HG02610 (cell line): Measurements from ENCODE around the gene CCDC171.
"Not testable (repeated sequence)": the region's sequence is repeated elsewhere in the genome, so short reads cannot be mapped to it uniquely, and the experiment has no call there.

Experiments
- ATAC-seq: cut with Tn5 transposase; IDR thresholded peaks from one replicate; pipeline ENCODE4 v1.9.1; 2021; ENCODE audit warnings: mild to moderate bottlenecking, moderate library complexity; ENCODE audit not compliant: unreplicated experiment

Gene CCDC171

DNA sequence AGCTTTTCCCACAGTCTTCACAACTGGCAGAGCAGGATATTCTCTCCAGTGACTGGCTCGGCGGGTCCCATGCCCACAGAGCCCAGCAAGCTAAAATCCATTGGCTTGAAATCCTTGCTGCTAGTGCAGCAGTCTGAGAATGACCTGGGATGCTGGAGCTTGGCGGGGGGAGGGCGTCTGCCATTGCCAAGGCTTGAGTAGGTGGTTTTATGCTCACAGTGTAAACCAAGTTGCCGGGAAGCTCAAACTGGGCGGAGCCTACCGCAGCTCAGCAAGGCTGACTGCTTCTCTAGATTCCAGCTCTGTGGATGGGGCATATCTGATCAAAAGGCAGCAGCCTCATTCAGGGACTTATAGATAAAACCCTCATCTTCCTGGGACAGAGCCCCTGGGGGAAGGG lies 194.1 kb downstream of the CCDC171 start:
- ATAC-seq: no peak

DNA sequence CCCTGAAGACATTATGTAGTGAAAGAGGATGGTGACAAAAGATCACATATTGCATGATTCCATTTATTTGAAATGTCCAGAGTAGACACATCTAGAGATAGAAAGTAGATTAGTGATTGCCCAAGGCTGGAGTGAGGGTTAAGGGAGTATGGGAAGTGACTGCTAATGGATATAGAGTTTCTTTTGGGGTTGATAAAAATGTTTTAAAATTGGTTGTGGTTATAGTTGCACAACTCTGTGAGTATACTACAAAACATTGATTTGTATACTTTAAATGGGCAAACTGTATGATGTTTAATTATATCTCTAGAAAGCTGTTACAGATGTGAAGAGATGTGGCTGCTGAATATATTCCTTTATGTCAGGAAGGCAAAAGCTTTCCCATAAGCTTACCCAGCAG lies 202.8 kb downstream of the CCDC171 start:
- ATAC-seq: no peak

DNA sequence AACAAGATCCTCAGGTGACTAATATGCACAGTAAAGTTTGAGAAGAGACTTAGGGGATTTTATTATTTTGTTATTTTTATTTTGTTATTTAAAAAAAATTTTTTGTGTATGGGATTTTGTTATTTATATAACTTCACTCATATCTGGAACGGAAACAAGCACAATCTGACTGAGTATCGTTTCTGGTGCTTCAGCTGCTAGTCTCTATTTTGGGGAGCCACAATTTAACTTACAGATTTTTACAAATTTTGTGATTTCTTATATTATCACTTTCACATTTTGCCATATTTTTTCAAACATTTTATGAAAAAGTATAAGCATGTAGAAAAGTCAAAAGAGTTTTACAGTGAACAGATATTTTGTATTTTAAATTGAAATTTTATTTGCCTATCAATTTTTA lies 208.7 kb downstream of the CCDC171 start:
- ATAC-seq: no peak

GRCh38 chr9:15763371-15763770 lies 210.5 kb downstream of the CCDC171 start:
- ATAC-seq: no peak

- ATAC-seq: no peak
Observed at GRCh38 chr9:15764131-15764530, 211.3 kb downstream of the CCDC171 start.

- ATAC-seq: no peak
Observed at GRCh38 chr9:15769547-15769946, 216.7 kb downstream of the CCDC171 start.

- no peak for ATAC-seq
Observed at GRCh38 chr9:15778861-15779260, 226.0 kb downstream of the CCDC171 start.

- ATAC-seq: no peak
Observed at GRCh38 chr9:15782106-15782505, 229.3 kb downstream of the CCDC171 start.

DNA sequence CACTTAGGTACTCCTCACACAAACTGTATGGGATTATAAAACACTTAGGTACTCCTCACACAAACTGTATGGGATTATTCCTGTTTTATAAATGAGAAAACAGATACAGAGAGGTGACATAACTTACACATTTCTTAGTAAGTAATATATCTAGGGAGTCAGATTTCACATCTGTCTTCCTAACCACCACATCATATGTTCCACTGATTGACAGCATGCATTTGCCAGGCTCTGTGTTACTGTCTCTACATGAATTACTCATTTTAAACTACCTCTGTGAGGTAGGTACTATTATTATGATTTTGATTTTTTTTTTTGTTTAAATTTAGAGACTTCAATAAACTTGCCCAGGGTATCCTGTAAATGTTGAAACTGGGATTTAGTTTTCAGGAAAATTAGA lies 232.7 kb downstream of the CCDC171 start:
- no peak for ATAC-seq

DNA sequence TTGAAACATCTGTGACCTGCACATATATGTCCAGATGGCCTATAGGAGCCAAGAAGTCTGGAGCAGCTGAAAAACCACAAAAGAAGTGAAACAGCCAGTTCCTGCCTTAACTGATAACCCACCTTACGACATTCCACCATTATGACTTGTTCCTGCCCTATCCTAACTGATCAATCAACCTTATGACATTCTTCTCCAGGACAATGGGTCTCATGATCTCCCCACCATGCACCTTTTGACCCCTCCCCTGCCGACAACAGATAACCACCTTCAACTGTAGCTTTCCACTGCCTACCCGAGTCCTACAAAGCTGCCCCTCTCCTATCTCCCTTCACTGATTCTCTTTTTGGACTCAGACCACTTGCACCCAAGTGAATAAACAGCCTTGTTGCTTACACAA lies 233.8 kb downstream of the CCDC171 start:
- ATAC-seq: no peak

DNA sequence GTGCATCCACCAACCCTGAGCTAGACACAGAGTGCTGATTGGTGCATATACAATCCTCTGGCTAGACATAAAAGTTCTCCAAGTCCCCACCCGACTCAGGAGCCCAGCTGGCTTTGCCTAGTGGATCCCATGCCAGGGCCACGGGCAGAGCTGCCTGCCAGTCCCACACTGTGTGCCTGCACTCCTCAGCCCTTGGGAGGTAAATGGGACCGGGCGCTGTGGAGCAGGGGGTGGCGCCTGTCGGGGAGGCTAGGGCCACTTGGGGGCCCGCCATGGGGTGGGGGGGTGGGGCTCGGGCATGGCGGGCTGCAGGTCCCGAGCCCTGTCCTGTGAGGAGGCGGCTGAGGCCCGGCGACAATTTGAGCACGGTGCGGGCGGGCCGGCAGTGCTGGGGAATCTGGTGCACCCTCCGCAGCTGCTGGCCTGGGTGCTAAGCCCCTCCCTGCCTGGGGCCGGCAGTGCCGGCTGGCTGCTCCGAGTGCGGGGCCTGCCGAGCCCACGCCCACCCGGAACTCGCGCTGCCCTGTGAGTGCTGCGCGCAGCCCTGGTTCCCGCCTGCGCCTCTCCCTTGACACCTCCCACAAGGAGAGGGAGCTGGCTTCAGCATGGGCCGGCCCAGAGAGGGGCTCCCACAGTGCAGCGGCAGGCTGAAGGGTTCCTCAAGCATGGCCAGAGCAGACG lies 257.5 kb downstream of the CCDC171 start:
- ATAC-seq: not testable (repeated sequence)

- no peak for ATAC-seq
Observed at GRCh38 chr9:15813076-15813475, 260.2 kb downstream of the CCDC171 start.

GRCh38 chr9:15824310-15824709 lies 271.5 kb downstream of the CCDC171 start:
- ATAC-seq: no peak

DNA sequence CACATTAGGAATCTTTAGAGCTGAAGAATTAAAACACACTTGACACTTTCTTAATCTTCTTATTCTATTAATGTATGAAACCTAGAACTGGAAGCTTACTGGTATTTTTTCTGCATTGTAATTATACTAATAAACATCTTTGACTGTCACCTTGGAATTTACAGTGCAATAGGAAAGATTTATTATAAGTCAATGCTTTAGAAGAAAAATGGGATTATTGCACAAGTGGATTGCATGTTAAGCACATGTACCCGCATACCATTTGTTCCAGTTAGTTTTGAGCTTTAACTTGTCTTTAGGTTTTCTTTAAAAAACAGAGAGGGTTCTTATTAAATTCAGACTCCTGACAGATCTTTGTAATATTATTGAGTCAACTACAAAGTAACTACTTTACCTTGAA lies 278.5 kb downstream of the CCDC171 start:
- no peak for ATAC-seq

DNA sequence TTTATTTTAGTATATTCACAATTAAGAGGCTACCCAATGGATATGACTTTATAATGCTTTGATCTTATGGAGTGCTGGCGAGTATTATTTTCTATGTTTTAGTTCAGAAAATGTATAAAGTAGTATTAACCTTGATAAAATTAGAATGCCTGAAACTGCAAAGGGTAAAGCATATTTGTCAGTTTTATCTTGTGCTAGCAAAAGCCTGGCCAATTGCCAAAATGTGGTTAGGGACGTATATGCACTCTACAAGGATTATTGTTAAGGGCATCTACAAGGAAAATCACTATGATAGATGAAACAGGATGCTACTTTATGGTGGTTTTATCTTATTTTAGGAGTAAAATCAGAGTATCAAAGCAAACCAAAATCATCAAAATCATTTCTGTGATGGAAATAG lies 281.7 kb downstream of the CCDC171 start:
- ATAC-seq: no peak

DNA sequence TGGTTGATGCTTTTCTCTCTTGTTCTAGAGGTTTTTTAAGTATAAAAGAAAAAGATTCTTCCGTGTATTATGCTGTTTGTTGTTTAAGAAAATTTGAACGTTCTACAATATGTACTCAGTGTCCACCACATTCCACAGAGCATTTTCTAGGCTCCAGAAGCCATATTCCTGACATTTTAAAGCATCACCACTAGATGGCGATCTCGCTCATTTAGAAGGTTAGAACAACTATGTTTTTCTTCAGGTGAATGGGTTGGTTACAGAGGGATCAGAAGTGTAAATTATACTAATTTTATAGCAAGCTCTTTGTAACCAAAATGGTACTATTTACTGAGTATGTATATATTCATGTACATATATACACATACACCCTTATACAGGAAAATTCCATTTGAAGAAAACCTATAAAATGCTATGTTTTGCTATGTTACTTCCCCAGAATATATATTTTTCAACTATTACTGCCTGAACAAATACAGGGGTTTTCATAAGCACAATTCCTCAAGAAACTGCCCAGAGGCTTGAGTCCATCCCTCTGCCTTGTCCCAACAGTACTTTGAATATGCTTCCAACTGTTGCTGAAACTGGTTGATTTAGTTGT lies 284.3 kb downstream of the CCDC171 start:
- ATAC-seq: peak; percentile 76

DNA sequence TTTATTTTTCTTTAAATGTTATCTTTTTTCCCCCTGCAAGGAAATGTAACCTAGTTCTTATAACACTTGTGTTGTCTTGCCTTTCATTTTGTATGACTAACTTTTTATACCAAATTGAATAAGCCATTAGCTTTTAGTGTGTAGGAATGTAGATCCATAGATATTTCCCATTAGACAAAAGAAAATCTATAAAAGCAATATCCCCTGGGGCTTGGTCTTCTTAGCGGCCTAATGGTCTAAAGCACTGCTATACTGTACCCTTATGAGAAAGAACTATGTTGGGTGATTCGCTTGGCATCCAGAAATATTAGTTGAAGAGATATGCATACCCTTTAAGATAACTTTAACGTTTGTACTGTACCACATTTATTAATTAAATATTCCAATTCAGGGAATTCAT lies 289.2 kb downstream of the CCDC171 start:
- no peak for ATAC-seq

- ATAC-seq: no peak
Observed at GRCh38 chr9:15843316-15843715, 290.5 kb downstream of the CCDC171 start.

- ATAC-seq: no peak
Observed at GRCh38 chr9:15843931-15844330, 291.1 kb downstream of the CCDC171 start.

GRCh38 chr9:15846611-15847010 lies 293.8 kb downstream of the CCDC171 start:
- ATAC-seq: no peak

GRCh38 chr9:15849871-15850270 lies 297.0 kb downstream of the CCDC171 start:
- no peak for ATAC-seq

- ATAC-seq: no peak
Observed at GRCh38 chr9:15851766-15852165, 298.9 kb downstream of the CCDC171 start.

GRCh38 chr9:15856591-15856990 lies 303.7 kb downstream of the CCDC171 start:
- no peak for ATAC-seq
